WTC11 (cell line): ENCODE data around the gene MPP2. TPM values are rescaled to one million over a fixed set of nuclear protein-coding genes. Genes with fewer than 3 reads are reported as not detected.
A peak's percentile ranks its signal among the peaks of the same experiment; 100 is the strongest.

ENCODE experiments used
- ATAC-seq: fragments of 200-7000 bp; cut with Tn5 transposase; 2 replicates; pipeline ENCODE4 v1.10.0; 2021; ENCODE audit warnings: mild to moderate bottlenecking, moderate library complexity
- CTCF ChIA-PET: fragments of 300-600 bp; sonication (Branson Sonifier 250); formaldehyde crosslinking; loops from one replicate; lab custom pipeline; 2021; ENCODE audit warnings: antibody characterized with exemption; lab: Charles Lee
- POLR2A ChIA-PET: fragments of 350-600 bp; sonication (Branson Sonifier 250); formaldehyde crosslinking; loops from one replicate; lab custom pipeline; 2021; ENCODE audit warnings: antibody characterized with exemption; lab: Charles Lee
- DNase-seq: peaks from one replicate; pipeline ENCODE4 v3.0.0; 2021; ENCODE audit warnings: low spot score
- H3K27ac Mint-ChIP-seq: 2 replicates; pipeline ENCODE4 v1.8.0; 2021; ENCODE audit warnings: mixed read lengths
- H3K27me3 Mint-ChIP-seq: 2 replicates; pipeline ENCODE4 v1.8.0; 2021; ENCODE audit warnings: low read depth, mild to moderate bottlenecking, moderate library complexity, mixed read lengths
- H3K36me3 Mint-ChIP-seq: 2 replicates; pipeline ENCODE4 v1.8.0; 2021; ENCODE audit warnings: mixed read lengths
- H3K4me1 Mint-ChIP-seq: 2 replicates; pipeline ENCODE4 v1.8.0; 2022; ENCODE audit warnings: mixed read lengths
- H3K4me3 Mint-ChIP-seq: 2 replicates; pipeline ENCODE4 v1.8.0; 2021; ENCODE audit warnings: mild to moderate bottlenecking, moderate library complexity, mixed read lengths
- H3K9me3 Mint-ChIP-seq: 2 replicates; pipeline ENCODE4 v1.8.0; 2021; ENCODE audit warnings: mixed read lengths
- CBFB ChIP-seq: sonication (generic); formaldehyde crosslinking; IDR thresholded peaks from 2 replicates; pipeline ENCODE4 v1.8.1; 2022; ENCODE audit warnings: mild to moderate bottlenecking, low read depth, missing genetic modification reagents
- E2F5 ChIP-seq: sonication (generic); formaldehyde crosslinking; IDR thresholded peaks from 2 replicates; pipeline ENCODE4 v1.8.1; 2022; ENCODE audit warnings: mild to moderate bottlenecking, moderate library complexity, missing genetic modification reagents
- FOXP1 ChIP-seq: sonication (generic); formaldehyde crosslinking; IDR thresholded peaks from 2 replicates; pipeline ENCODE4 v1.8.0; 2022; ENCODE audit warnings: missing genetic modification reagents, mild to moderate bottlenecking, moderate library complexity, borderline replicate concordance
- GRHL2 ChIP-seq: fragments of 250-450 bp; sonication (Bioruptor Pico); IDR thresholded peaks from 2 replicates; pipeline ENCODE4 v1.8.0; 2022; ENCODE audit warnings: mild to moderate bottlenecking, moderate library complexity; ENCODE audit not compliant: insufficient replicate concordance, severe bottlenecking
- HMGA2 ChIP-seq: fragments of 250-450 bp; sonication (Bioruptor Pico); IDR thresholded peaks from 2 replicates; pipeline ENCODE4 v1.4.0; 2021; ENCODE audit warnings: mild to moderate bottlenecking, moderate library complexity
- JAZF1 ChIP-seq: fragments of 250-450 bp; sonication (Bioruptor Pico); IDR thresholded peaks from 2 replicates; pipeline ENCODE4 v1.9.0; 2021; ENCODE audit warnings: moderate library complexity, mild to moderate bottlenecking, inconsistent platforms
- MAX ChIP-seq: sonication (generic); formaldehyde crosslinking; IDR thresholded peaks from 2 replicates; pipeline ENCODE4 v1.8.0; 2022; ENCODE audit warnings: mild to moderate bottlenecking, missing genetic modification reagents
- MLX ChIP-seq: sonication (generic); formaldehyde crosslinking; IDR thresholded peaks from 2 replicates; pipeline ENCODE4 v1.8.1; 2023; ENCODE audit warnings: mild to moderate bottlenecking, missing genetic modification reagents, moderate library complexity
- NFATC4 ChIP-seq: fragments of 250-450 bp; sonication (Bioruptor Pico); IDR thresholded peaks from 2 replicates; pipeline ENCODE4 v1.9.0; 2021; ENCODE audit warnings: mild to moderate bottlenecking
- TEAD4 ChIP-seq: sonication (generic); formaldehyde crosslinking; IDR thresholded peaks from 2 replicates; pipeline ENCODE4 v1.8.0; 2022; ENCODE audit warnings: mild to moderate bottlenecking, missing genetic modification reagents
- ZBTB43 ChIP-seq: sonication (generic); formaldehyde crosslinking; IDR thresholded peaks from 2 replicates; pipeline ENCODE4 v1.8.1; 2023; ENCODE audit warnings: mild to moderate bottlenecking, missing genetic modification reagents
- ZNF317 ChIP-seq: sonication (generic); formaldehyde crosslinking; IDR thresholded peaks from 2 replicates; pipeline ENCODE4 v1.8.1; 2023; ENCODE audit warnings: low read depth, mild to moderate bottlenecking, moderate library complexity, missing genetic modification reagents, borderline replicate concordance
- ZNF671 ChIP-seq: fragments of 250-450 bp; sonication (Bioruptor Pico); IDR thresholded peaks from 2 replicates; pipeline ENCODE4 v1.8.0; 2021; ENCODE audit warnings: mild to moderate bottlenecking
- total RNA-seq: library from RNA; stranded (reverse); gene quantifications from 3 replicates; pipeline ENCODE4 v1.2.3, GENCODE V29; 2021
- TF ChIP-seq, protein P1 (sequence below): sonication (generic); formaldehyde crosslinking; IDR thresholded peaks from 2 replicates; pipeline ENCODE4 v1.8.1; 2022; ENCODE audit warnings: low read depth, mild to moderate bottlenecking, moderate library complexity, missing genetic modification reagents, borderline replicate concordance
- TF ChIP-seq, protein P2 (sequence below): sonication (generic); formaldehyde crosslinking; IDR thresholded peaks from 2 replicates; pipeline ENCODE4 v1.8.0; 2022; ENCODE audit warnings: mild to moderate bottlenecking, missing genetic modification reagents
- TF ChIP-seq, protein P3 (sequence below): sonication (generic); formaldehyde crosslinking; IDR thresholded peaks from 2 replicates; pipeline ENCODE4 v1.8.0; 2023; ENCODE audit warnings: missing genetic modification reagents, mild to moderate bottlenecking, borderline replicate concordance

The MPP2 gene
- total RNA-seq, 1 experiment from 2014 or later: 29.3 TPM

DNA sequence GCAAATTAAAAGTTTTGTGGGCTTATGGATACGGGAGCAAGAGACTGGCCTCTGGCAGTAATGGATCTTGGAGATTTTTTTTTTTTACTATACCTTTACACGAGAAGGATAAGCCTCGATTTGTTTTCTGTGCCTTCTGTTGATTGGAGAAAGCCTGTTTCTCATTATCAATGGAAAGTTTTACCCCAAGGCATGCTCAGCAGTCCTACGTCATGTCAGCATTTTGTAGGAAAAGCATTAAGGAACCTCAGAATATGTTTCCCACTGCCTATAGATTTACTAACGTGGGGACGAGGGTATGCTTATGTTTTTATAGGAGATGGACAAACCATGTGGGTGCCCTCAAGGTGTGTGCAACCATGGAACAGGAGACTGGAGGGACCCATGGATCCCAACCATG lies 33.5 kb downstream of the MPP2 start:
- no peak for DNase-seq
- no peaks in the 10 kb centered on the region for H3K9me3 Mint-ChIP-seq
- TF ChIP-seq MAX (CRISPR knock-in tag): no peak
- TF ChIP-seq GRHL2: no peak
- TF ChIP-seq ZNF317 (CRISPR knock-in tag): no peak
- TF ChIP-seq E2F5 (CRISPR knock-in tag): no peak
- TF ChIP-seq, protein P1, sequence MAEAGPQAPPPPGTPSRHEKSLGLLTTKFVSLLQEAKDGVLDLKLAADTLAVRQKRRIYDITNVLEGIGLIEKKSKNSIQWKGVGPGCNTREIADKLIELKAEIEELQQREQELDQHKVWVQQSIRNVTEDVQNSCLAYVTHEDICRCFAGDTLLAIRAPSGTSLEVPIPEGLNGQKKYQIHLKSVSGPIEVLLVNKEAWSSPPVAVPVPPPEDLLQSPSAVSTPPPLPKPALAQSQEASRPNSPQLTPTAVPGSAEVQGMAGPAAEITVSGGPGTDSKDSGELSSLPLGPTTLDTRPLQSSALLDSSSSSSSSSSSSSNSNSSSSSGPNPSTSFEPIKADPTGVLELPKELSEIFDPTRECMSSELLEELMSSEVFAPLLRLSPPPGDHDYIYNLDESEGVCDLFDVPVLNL (CRISPR knock-in tag): no peak
- TF ChIP-seq JAZF1: no peak
- TF ChIP-seq MLX (CRISPR knock-in tag): no peak
- no peak for TF ChIP-seq TEAD4 (CRISPR knock-in tag)
- TF ChIP-seq, protein P2, sequence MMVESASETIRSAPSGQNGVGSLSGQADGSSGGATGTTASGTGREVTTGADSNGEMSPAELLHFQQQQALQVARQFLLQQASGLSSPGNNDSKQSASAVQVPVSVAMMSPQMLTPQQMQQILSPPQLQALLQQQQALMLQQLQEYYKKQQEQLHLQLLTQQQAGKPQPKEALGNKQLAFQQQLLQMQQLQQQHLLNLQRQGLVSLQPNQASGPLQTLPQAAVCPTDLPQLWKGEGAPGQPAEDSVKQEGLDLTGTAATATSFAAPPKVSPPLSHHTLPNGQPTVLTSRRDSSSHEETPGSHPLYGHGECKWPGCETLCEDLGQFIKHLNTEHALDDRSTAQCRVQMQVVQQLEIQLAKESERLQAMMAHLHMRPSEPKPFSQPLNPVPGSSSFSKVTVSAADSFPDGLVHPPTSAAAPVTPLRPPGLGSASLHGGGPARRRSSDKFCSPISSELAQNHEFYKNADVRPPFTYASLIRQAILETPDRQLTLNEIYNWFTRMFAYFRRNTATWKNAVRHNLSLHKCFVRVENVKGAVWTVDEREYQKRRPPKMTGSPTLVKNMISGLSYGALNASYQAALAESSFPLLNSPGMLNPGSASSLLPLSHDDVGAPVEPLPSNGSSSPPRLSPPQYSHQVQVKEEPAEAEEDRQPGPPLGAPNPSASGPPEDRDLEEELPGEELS (CRISPR knock-in tag): no peak
- TF ChIP-seq, all 79 proteins: peak for 0
- H3K27ac Mint-ChIP-seq: no peak overlapping the region
- H3K36me3 Mint-ChIP-seq: no peaks in the 10 kb centered on the region
- H3K27me3 Mint-ChIP-seq: no peaks in the 10 kb centered on the region; the same call in 1 of the 2 replicates
- CTCF ChIA-PET: no interaction called here
- POLR2A ChIA-PET: no interaction called here
- H3K4me1 Mint-ChIP-seq: peaks cover 11% of the 10 kb centered on the region
- no peak for ATAC-seq
- no peak overlapping the region for H3K4me3 Mint-ChIP-seq

DNA sequence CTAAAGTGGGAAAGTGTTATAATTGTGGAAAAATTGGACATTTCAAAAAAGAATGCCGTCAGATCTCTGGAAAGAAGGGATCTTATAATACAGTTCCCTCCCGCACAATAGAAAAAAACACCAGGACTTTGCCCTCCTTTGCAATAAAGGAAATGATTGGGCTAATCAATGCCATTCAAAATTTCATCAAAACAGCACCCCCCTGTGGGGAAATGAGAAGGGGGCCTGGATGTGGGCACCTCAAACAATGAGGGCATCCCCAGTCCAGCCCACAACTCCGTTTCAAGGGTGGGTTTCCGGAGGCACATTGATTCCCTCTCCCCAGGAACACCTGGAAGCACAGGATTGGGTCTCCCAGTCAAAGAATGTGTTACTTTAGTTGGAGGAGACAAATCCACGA lies 34.2 kb downstream of the MPP2 start:
- Mint-ChIP-seq H3K4me1 (peaks cover 9% of the 10 kb centered on the region), H3K27ac (no peak overlapping the region), H3K4me3 (peak overlapping the region; percentile 3; the same call in 1 of the 2 replicates), H3K9me3 (no peaks in the 10 kb centered on the region), H3K27me3 (peaks cover 4% of the 10 kb centered on the region; the same call in 1 of the 2 replicates), H3K36me3 (no peaks in the 10 kb centered on the region)
- no peak for DNase-seq
- TF ChIP-seq ZBTB43 (no peak), CBFB (CRISPR knock-in tag) (no peak), ZNF671 (CRISPR knock-in tag) (no peak), NFATC4 (CRISPR knock-in tag) (no peak), HMGA2 (CRISPR knock-in tag) (no peak), FOXP1 (no peak)
- TF ChIP-seq, protein P3, sequence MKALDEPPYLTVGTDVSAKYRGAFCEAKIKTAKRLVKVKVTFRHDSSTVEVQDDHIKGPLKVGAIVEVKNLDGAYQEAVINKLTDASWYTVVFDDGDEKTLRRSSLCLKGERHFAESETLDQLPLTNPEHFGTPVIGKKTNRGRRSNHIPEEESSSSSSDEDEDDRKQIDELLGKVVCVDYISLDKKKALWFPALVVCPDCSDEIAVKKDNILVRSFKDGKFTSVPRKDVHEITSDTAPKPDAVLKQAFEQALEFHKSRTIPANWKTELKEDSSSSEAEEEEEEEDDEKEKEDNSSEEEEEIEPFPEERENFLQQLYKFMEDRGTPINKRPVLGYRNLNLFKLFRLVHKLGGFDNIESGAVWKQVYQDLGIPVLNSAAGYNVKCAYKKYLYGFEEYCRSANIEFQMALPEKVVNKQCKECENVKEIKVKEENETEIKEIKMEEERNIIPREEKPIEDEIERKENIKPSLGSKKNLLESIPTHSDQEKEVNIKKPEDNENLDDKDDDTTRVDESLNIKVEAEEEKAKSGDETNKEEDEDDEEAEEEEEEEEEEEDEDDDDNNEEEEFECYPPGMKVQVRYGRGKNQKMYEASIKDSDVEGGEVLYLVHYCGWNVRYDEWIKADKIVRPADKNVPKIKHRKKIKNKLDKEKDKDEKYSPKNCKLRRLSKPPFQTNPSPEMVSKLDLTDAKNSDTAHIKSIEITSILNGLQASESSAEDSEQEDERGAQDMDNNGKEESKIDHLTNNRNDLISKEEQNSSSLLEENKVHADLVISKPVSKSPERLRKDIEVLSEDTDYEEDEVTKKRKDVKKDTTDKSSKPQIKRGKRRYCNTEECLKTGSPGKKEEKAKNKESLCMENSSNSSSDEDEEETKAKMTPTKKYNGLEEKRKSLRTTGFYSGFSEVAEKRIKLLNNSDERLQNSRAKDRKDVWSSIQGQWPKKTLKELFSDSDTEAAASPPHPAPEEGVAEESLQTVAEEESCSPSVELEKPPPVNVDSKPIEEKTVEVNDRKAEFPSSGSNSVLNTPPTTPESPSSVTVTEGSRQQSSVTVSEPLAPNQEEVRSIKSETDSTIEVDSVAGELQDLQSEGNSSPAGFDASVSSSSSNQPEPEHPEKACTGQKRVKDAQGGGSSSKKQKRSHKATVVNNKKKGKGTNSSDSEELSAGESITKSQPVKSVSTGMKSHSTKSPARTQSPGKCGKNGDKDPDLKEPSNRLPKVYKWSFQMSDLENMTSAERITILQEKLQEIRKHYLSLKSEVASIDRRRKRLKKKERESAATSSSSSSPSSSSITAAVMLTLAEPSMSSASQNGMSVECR: no peak
- POLR2A ChIA-PET: no interaction called here
- ATAC-seq: 0 out of 2 replicates have a peak, but pooled peaks have one; percentile 26
- CTCF ChIA-PET: no interaction called here
